Calu3 (cell line): Measurements from ENCODE around the gene KCTD15. TPM values are rescaled to one million over a fixed set of nuclear protein-coding genes. Genes with fewer than 3 reads are reported as not detected.

Experiments
- BruUV-seq: library from RNA; stranded (reverse); fragments of 400-500 nt; replicated peaks from 2 replicates; lab custom pipeline; 2021; lab: Mats Ljungman, UMichigan
- CTCF ChIA-PET: fragments of 300-600 bp; sonication (Branson Sonifier 250); formaldehyde crosslinking; loops from one replicate; lab custom pipeline; 2022; ENCODE audit warnings: antibody characterized with exemption; lab: Charles Lee
- DNase-seq: peaks from one replicate; pipeline ENCODE4 v3.0.0; 2022
- H3K27ac Mint-ChIP-seq: one replicate; pipeline ENCODE4 v1.8.0; 2022; ENCODE audit warnings: mixed read lengths; ENCODE audit not compliant: unreplicated experiment
- H3K27me3 Mint-ChIP-seq: one replicate; pipeline ENCODE4 v1.8.0; 2022; ENCODE audit warnings: mixed read lengths; ENCODE audit not compliant: unreplicated experiment
- H3K36me3 Mint-ChIP-seq: one replicate; pipeline ENCODE4 v1.8.0; 2022; ENCODE audit warnings: mild to moderate bottlenecking, moderate library complexity, mixed read lengths; ENCODE audit not compliant: insufficient read depth, unreplicated experiment
- H3K4me1 Mint-ChIP-seq: one replicate; pipeline ENCODE4 v1.8.0; 2022; ENCODE audit warnings: mild to moderate bottlenecking, low read depth, mixed read lengths; ENCODE audit not compliant: unreplicated experiment
- H3K4me3 Mint-ChIP-seq: one replicate; pipeline ENCODE4 v1.8.0; 2022; ENCODE audit warnings: mild to moderate bottlenecking, low read depth, moderate library complexity, mixed read lengths; ENCODE audit not compliant: unreplicated experiment
- H3K9me3 Mint-ChIP-seq: one replicate; pipeline ENCODE4 v1.8.0; 2022; ENCODE audit warnings: low read depth, mixed read lengths; ENCODE audit not compliant: unreplicated experiment
- CTCF ChIP-seq: fragments of 200-600 bp; IDR thresholded peaks from one replicate; pipeline ENCODE4 v1.8.0; 2022; ENCODE audit warnings: antibody characterized with exemption; ENCODE audit not compliant: unreplicated experiment
- intact Hi-C: fragments of 100-400 bp; cut with micrococcal nuclease; formaldehyde crosslinking; loops from one replicate; pipeline ENCODE4 v1.10.0; 2022; ENCODE audit not compliant: unreplicated experiment
- total RNA-seq: library from RNA; stranded (reverse); gene quantifications from 2 replicates; pipeline ENCODE4 v1.2.3, GENCODE V29; 2022

Gene KCTD15
- total RNA-seq, 1 experiment from 2014 or later: 18.6 TPM

- Mint-ChIP-seq H3K4me1 (no peaks in the 10 kb centered on the region), H3K36me3 (no peaks in the 10 kb centered on the region), H3K9me3 (no peaks in the 10 kb centered on the region), H3K27ac (no peak overlapping the region), H3K27me3 (peaks cover 91% of the 10 kb centered on the region), H3K4me3 (no peak overlapping the region)
- BruUV-seq: no TSS peak
- no peak for DNase-seq
- CTCF ChIA-PET: no interaction called here
- TF ChIP-seq CTCF: no peak
- intact Hi-C loops: no loop called here
Observed at GRCh38 chr19:33752945-33753344, 43.7 kb upstream of the KCTD15 start.

GRCh38 chr19:33754361-33754760 is 42.3 kb upstream of the KCTD15 start:
- CTCF ChIA-PET: interaction anchor here (0.5 to 1.0 kb wide), 3 partner anchors 11 to 392 kb away, joined by 3 to 5 read pairs (median 3); no protein-coding TSS in a partner anchor
- H3K27me3 Mint-ChIP-seq: peaks cover 89% of the 10 kb centered on the region
- intact Hi-C loops: no loop called here
- H3K27ac Mint-ChIP-seq: no peak overlapping the region
- TF ChIP-seq CTCF: no peak
- no peaks in the 10 kb centered on the region for H3K36me3 Mint-ChIP-seq
- peaks cover 8% of the 10 kb centered on the region for H3K4me1 Mint-ChIP-seq
- no peaks in the 10 kb centered on the region for H3K9me3 Mint-ChIP-seq
- H3K4me3 Mint-ChIP-seq: no peak overlapping the region
- BruUV-seq: no TSS peak
- no peak for DNase-seq

- peaks cover 89% of the 10 kb centered on the region for H3K27me3 Mint-ChIP-seq
- no peaks in the 10 kb centered on the region for H3K9me3 Mint-ChIP-seq
- DNase-seq: no peak
- BruUV-seq: no TSS peak
- no peak overlapping the region for H3K27ac Mint-ChIP-seq
- no peaks in the 10 kb centered on the region for H3K36me3 Mint-ChIP-seq
- CTCF ChIA-PET: interaction anchor here (0.6 to 1.4 kb wide), 3 partner anchors 14 to 784 kb away, joined by 3 to 4 read pairs (median 3); no protein-coding TSS in a partner anchor
- intact Hi-C loops: no loop called here
- H3K4me1 Mint-ChIP-seq: peaks cover 8% of the 10 kb centered on the region
- H3K4me3 Mint-ChIP-seq: no peak overlapping the region
- no peak for TF ChIP-seq CTCF
Observed at GRCh38 chr19:33755099-33756035, 41.3 kb upstream of the KCTD15 start.

GRCh38 chr19:33756177-33756576 is 40.5 kb upstream of the KCTD15 start:
- intact Hi-C loops: no loop called here
- Mint-ChIP-seq H3K9me3 (no peaks in the 10 kb centered on the region), H3K27me3 (peaks cover 89% of the 10 kb centered on the region), H3K4me1 (peaks cover 8% of the 10 kb centered on the region), H3K4me3 (no peak overlapping the region), H3K36me3 (no peaks in the 10 kb centered on the region), H3K27ac (no peak overlapping the region)
- no peak for TF ChIP-seq CTCF
- DNase-seq: no peak
- BruUV-seq: no TSS peak
- CTCF ChIA-PET: interaction anchor here (1.2 to 1.4 kb wide), 2 partner anchors 13 to 325 kb away, joined by 3 read pairs; no protein-coding TSS in a partner anchor
